Limb (tissue), 2 donors: ENCODE data around the gene CLK2.
"Not testable (repeated sequence)": the region's sequence is repeated elsewhere in the genome, so short reads cannot be mapped to it uniquely, and the experiment has no call there.

Source experiments
- DNase-seq, 2 donors: peaks; one replicate each; pipeline ENCODE4 v3.0.0-alpha.2; 2016; ENCODE audit errors: extremely low spot score in 2 of 2

Gene CLK2

GRCh38 chr1:155242805-155243358, 30.4 kb downstream of the CLK2 start:
- no peak for DNase-seq

- no peak for DNase-seq
Observed at GRCh38 chr1:155241841-155242264, 31.5 kb downstream of the CLK2 start.

- DNase-seq, result peak; percentile 75 to 92
Observed at GRCh38 chr1:155241069-155241679, 32.1 kb downstream of the CLK2 start.

- DNase-seq, result no peak
Observed at GRCh38 chr1:155236451-155236850, 36.9 kb downstream of the CLK2 start.

GRCh38 chr1:155235375-155235774, 37.9 kb downstream of the CLK2 start:
- not testable (repeated sequence) for DNase-seq

- DNase-seq, result not testable (repeated sequence)
Observed at GRCh38 chr1:155233502-155233901, 39.8 kb downstream of the CLK2 start.

- peak; percentile 72 to 76 for DNase-seq
Observed at GRCh38 chr1:155232001-155232978, 41.0 kb downstream of the CLK2 start.

- DNase-seq, result not testable (repeated sequence)
Observed at GRCh38 chr1:155231302-155231701, 42.0 kb downstream of the CLK2 start.

- DNase-seq, result no peak
Observed at GRCh38 chr1:155228096-155228427, 45.2 kb downstream of the CLK2 start.

- DNase-seq, result peak; percentile 99
Observed at GRCh38 chr1:155227261-155228095, 45.8 kb downstream of the CLK2 start.

GRCh38 chr1:155226910-155227260, 46.4 kb downstream of the CLK2 start:
- DNase-seq, result no peak

- DNase-seq, result peak; percentile 81 to 86
Observed at GRCh38 chr1:155226188-155226909, 47.0 kb downstream of the CLK2 start.

- DNase-seq, result not testable (repeated sequence)
Observed at GRCh38 chr1:155225404-155225759, 47.9 kb downstream of the CLK2 start.

- no peak for DNase-seq
Observed at GRCh38 chr1:155223047-155223446, 50.3 kb downstream of the CLK2 start.

GRCh38 chr1:155220211-155220965, 52.9 kb downstream of the CLK2 start:
- not testable (repeated sequence) for DNase-seq

GRCh38 chr1:155219592-155220031, 53.7 kb downstream of the CLK2 start:
- DNase-seq, result no peak

GRCh38 chr1:155218854-155219591, 54.3 kb downstream of the CLK2 start:
- peak; percentile 53 to 66 for DNase-seq

GRCh38 chr1:155214702-155215101, 58.6 kb downstream of the CLK2 start:
- not testable (repeated sequence) for DNase-seq
